ENCODE data around the gene ADIPOR2.
A peak's percentile ranks its signal among the peaks of the same experiment; 100 is the strongest.

ADIPOR2 gene

GRCh38 chr12:1690578-1691122 is at the start of gene ADIPOR2:
Gene ADIPOR2, plus strand, starts transcription at chr12:1691070. Its CDS starts 63,274 bp downstream, at chr12:1754344.
- peak within 1 kb of the TSS; percentile 88 for H3K9ac ChIP-seq (ENCODE audit: low read length)
- no peaks in the 10 kb centered on the region for H3K27me3 ChIP-seq (ENCODE audit: control insufficient read depth, insufficient read depth, low read length)
- peak within 1 kb of the TSS; percentile 93 for H3K4me3 ChIP-seq (ENCODE audit: low read depth, low read length)
- H3K27ac ChIP-seq (ENCODE audit: low read depth, low read length) = peak within 1 kb of the TSS; percentile 93
- no peaks in the 10 kb centered on the region for H3K9me3 ChIP-seq (ENCODE audit: control insufficient read depth, insufficient read depth, low read depth, low read length)
- 0 out of 2 replicates have a peak, but pooled peaks cover 3% of the 10 kb centered on the region for H3K36me3 ChIP-seq (ENCODE audit: control insufficient read depth, insufficient read depth, low read length)
- H3K4me1 ChIP-seq (ENCODE audit: control insufficient read depth, insufficient read depth, low read length) = peaks cover 6% of the 10 kb centered on the region

GRCh38 chr12:1642513-1642912 is 48.4 kb upstream of the ADIPOR2 start:
- no peak overlapping the region for H3K27ac ChIP-seq (ENCODE audit: low read depth, low read length)

GRCh38 chr12:1643043-1643442 is 47.8 kb upstream of the ADIPOR2 start:
- Histone ChIP-seq H3K27me3 (ENCODE audit: control insufficient read depth, insufficient read depth, low read length) (no peaks in the 10 kb centered on the region), H3K4me1 (ENCODE audit: control insufficient read depth, insufficient read depth, low read length) (peaks cover 5% of the 10 kb centered on the region; the same call in 1 of the 2 replicates), H3K9me3 (ENCODE audit: control insufficient read depth, insufficient read depth, low read depth, low read length) (no peaks in the 10 kb centered on the region), H3K9ac (ENCODE audit: low read length) (no peak overlapping the region), H3K36me3 (ENCODE audit: control insufficient read depth, insufficient read depth, low read length) (peaks cover 6% of the 10 kb centered on the region; the same call in 1 of the 2 replicates), H3K27ac (ENCODE audit: low read depth, low read length) (no peak overlapping the region), H3K4me3 (ENCODE audit: low read depth, low read length) (no peak overlapping the region)

More at GRCh38 chr12:1642513-1642912, 48.4 kb upstream of the ADIPOR2 start:
- Histone ChIP-seq H3K9me3 (ENCODE audit: control insufficient read depth, insufficient read depth, low read depth, low read length) (no peaks in the 10 kb centered on the region), H3K27me3 (ENCODE audit: control insufficient read depth, insufficient read depth, low read length) (no peaks in the 10 kb centered on the region), H3K4me3 (ENCODE audit: low read depth, low read length) (no peak overlapping the region), H3K9ac (ENCODE audit: low read length) (no peak overlapping the region), H3K36me3 (ENCODE audit: control insufficient read depth, insufficient read depth, low read length) (peaks cover 6% of the 10 kb centered on the region; the same call in 1 of the 2 replicates), H3K4me1 (ENCODE audit: control insufficient read depth, insufficient read depth, low read length) (peaks cover 5% of the 10 kb centered on the region; the same call in 1 of the 2 replicates)

- Histone ChIP-seq H3K27me3 (ENCODE audit: control insufficient read depth, insufficient read depth, low read length) (no peaks in the 10 kb centered on the region), H3K4me3 (ENCODE audit: low read depth, low read length) (no peak overlapping the region), H3K9me3 (ENCODE audit: control insufficient read depth, insufficient read depth, low read depth, low read length) (no peaks in the 10 kb centered on the region), H3K27ac (ENCODE audit: low read depth, low read length) (no peak overlapping the region), H3K4me1 (ENCODE audit: control insufficient read depth, insufficient read depth, low read length) (peaks cover 5% of the 10 kb centered on the region; the same call in 1 of the 2 replicates), H3K9ac (ENCODE audit: low read length) (no peak overlapping the region), H3K36me3 (ENCODE audit: control insufficient read depth, insufficient read depth, low read length) (peaks cover 6% of the 10 kb centered on the region; the same call in 1 of the 2 replicates)
Measured at GRCh38 chr12:1643905-1644533, 46.9 kb upstream of the ADIPOR2 start.

- Histone ChIP-seq H3K9me3 (ENCODE audit: control insufficient read depth, insufficient read depth, low read depth, low read length) (no peaks in the 10 kb centered on the region), H3K9ac (ENCODE audit: low read length) (no peak overlapping the region), H3K4me3 (ENCODE audit: low read depth, low read length) (no peak overlapping the region), H3K36me3 (ENCODE audit: control insufficient read depth, insufficient read depth, low read length) (peaks cover 6% of the 10 kb centered on the region; the same call in 1 of the 2 replicates), H3K4me1 (ENCODE audit: control insufficient read depth, insufficient read depth, low read length) (peaks cover 6% of the 10 kb centered on the region; the same call in 1 of the 2 replicates), H3K27ac (ENCODE audit: low read depth, low read length) (no peak overlapping the region), H3K27me3 (ENCODE audit: control insufficient read depth, insufficient read depth, low read length) (no peaks in the 10 kb centered on the region)
Measured at GRCh38 chr12:1644534-1645438, 46.1 kb upstream of the ADIPOR2 start.

- Histone ChIP-seq H3K9ac (ENCODE audit: low read length) (no peak overlapping the region), H3K9me3 (ENCODE audit: control insufficient read depth, insufficient read depth, low read depth, low read length) (no peaks in the 10 kb centered on the region), H3K36me3 (ENCODE audit: control insufficient read depth, insufficient read depth, low read length) (peaks cover 3% of the 10 kb centered on the region; the same call in 1 of the 2 replicates), H3K4me1 (ENCODE audit: control insufficient read depth, insufficient read depth, low read length) (peaks cover 14% of the 10 kb centered on the region; the same call in 1 of the 2 replicates), H3K27ac (ENCODE audit: low read depth, low read length) (no peak overlapping the region), H3K27me3 (ENCODE audit: control insufficient read depth, insufficient read depth, low read length) (no peaks in the 10 kb centered on the region), H3K4me3 (ENCODE audit: low read depth, low read length) (no peak overlapping the region)
Measured at GRCh38 chr12:1645819-1646218, 45.1 kb upstream of the ADIPOR2 start.

- H3K4me3 ChIP-seq (ENCODE audit: low read depth, low read length) = no peak overlapping the region
- peaks cover 14% of the 10 kb centered on the region; the same call in 1 of the 2 replicates for H3K4me1 ChIP-seq (ENCODE audit: control insufficient read depth, insufficient read depth, low read length)
- H3K9me3 ChIP-seq (ENCODE audit: control insufficient read depth, insufficient read depth, low read depth, low read length) = no peaks in the 10 kb centered on the region
- H3K36me3 ChIP-seq (ENCODE audit: control insufficient read depth, insufficient read depth, low read length) = peaks cover 3% of the 10 kb centered on the region; the same call in 1 of the 2 replicates
- no peak overlapping the region for H3K27ac ChIP-seq (ENCODE audit: low read depth, low read length)
- no peaks in the 10 kb centered on the region for H3K27me3 ChIP-seq (ENCODE audit: control insufficient read depth, insufficient read depth, low read length)
- H3K9ac ChIP-seq (ENCODE audit: low read length) = no peak overlapping the region
Measured at GRCh38 chr12:1646569-1647284, 44.1 kb upstream of the ADIPOR2 start.

GRCh38 chr12:1647285-1647669 is 43.6 kb upstream of the ADIPOR2 start:
- Histone ChIP-seq H3K27ac (ENCODE audit: low read depth, low read length) (no peak overlapping the region), H3K9ac (ENCODE audit: low read length) (no peak overlapping the region), H3K4me1 (ENCODE audit: control insufficient read depth, insufficient read depth, low read length) (peaks cover 14% of the 10 kb centered on the region; the same call in 1 of the 2 replicates), H3K36me3 (ENCODE audit: control insufficient read depth, insufficient read depth, low read length) (peaks cover 3% of the 10 kb centered on the region; the same call in 1 of the 2 replicates), H3K9me3 (ENCODE audit: control insufficient read depth, insufficient read depth, low read depth, low read length) (no peaks in the 10 kb centered on the region), H3K27me3 (ENCODE audit: control insufficient read depth, insufficient read depth, low read length) (no peaks in the 10 kb centered on the region), H3K4me3 (ENCODE audit: low read depth, low read length) (no peak overlapping the region)

GRCh38 chr12:1650260-1650977 is 40.5 kb upstream of the ADIPOR2 start:
- Histone ChIP-seq H3K9ac (ENCODE audit: low read length) (no peak overlapping the region), H3K27me3 (ENCODE audit: control insufficient read depth, insufficient read depth, low read length) (no peaks in the 10 kb centered on the region), H3K27ac (ENCODE audit: low read depth, low read length) (no peak overlapping the region), H3K9me3 (ENCODE audit: control insufficient read depth, insufficient read depth, low read depth, low read length) (no peaks in the 10 kb centered on the region), H3K4me3 (ENCODE audit: low read depth, low read length) (no peak overlapping the region), H3K36me3 (ENCODE audit: control insufficient read depth, insufficient read depth, low read length) (peaks cover 3% of the 10 kb centered on the region; the same call in 1 of the 2 replicates), H3K4me1 (ENCODE audit: control insufficient read depth, insufficient read depth, low read length) (peaks cover 9% of the 10 kb centered on the region; the same call in 1 of the 2 replicates)

GRCh38 chr12:1650978-1651361 is 39.9 kb upstream of the ADIPOR2 start:
- H3K4me3 ChIP-seq (ENCODE audit: low read depth, low read length) = no peak overlapping the region
- H3K9ac ChIP-seq (ENCODE audit: low read length) = no peak overlapping the region
- H3K4me1 ChIP-seq (ENCODE audit: control insufficient read depth, insufficient read depth, low read length) = peaks cover 9% of the 10 kb centered on the region; the same call in 1 of the 2 replicates
- H3K27me3 ChIP-seq (ENCODE audit: control insufficient read depth, insufficient read depth, low read length) = no peaks in the 10 kb centered on the region
- H3K9me3 ChIP-seq (ENCODE audit: control insufficient read depth, insufficient read depth, low read depth, low read length) = no peaks in the 10 kb centered on the region
- H3K36me3 ChIP-seq (ENCODE audit: control insufficient read depth, insufficient read depth, low read length) = peaks cover 3% of the 10 kb centered on the region; the same call in 1 of the 2 replicates
- H3K27ac ChIP-seq (ENCODE audit: low read depth, low read length) = no peak overlapping the region

All from HUES6 (cell line).